NCI-H748 (cell line): ENCODE results near the gene PFKFB3.
"Not testable (repeated sequence)": the region's sequence is repeated elsewhere in the genome, so short reads cannot be mapped to it uniquely, and the experiment has no call there.

Experiments used
- DNase-seq: peaks from one replicate; lab custom pipeline; 2025; ENCODE audit not compliant: unreplicated experiment; lab: John Stamatoyannopoulos, UW

The PFKFB3 gene

GRCh38 chr10:6234371-6234770 is 31.6 kb downstream of the PFKFB3 start:
- no peak for DNase-seq

- no peak for DNase-seq
These were observed 33.8 kb downstream of the PFKFB3 start for GRCh38 chr10:6236349-6237198.

GRCh38 chr10:6237199-6237530 is 34.4 kb downstream of the PFKFB3 start:
- no peak for DNase-seq

GRCh38 chr10:6238587-6239212 is 36.0 kb downstream of the PFKFB3 start:
- not testable (repeated sequence) for DNase-seq

- no peak for DNase-seq
These were observed 36.7 kb downstream of the PFKFB3 start for GRCh38 chr10:6239213-6239991.

GRCh38 chr10:6240254-6240653 is 37.5 kb downstream of the PFKFB3 start:
- no peak for DNase-seq

GRCh38 chr10:6242089-6242488 is 39.4 kb downstream of the PFKFB3 start:
- DNase-seq: no peak

- DNase-seq: no peak
These were observed 41.8 kb downstream of the PFKFB3 start for GRCh38 chr10:6244510-6244909.

GRCh38 chr10:6247041-6247712 is 44.4 kb downstream of the PFKFB3 start:
- DNase-seq: no peak

- not testable (repeated sequence) for DNase-seq
These were observed 46.2 kb downstream of the PFKFB3 start for GRCh38 chr10:6248908-6249307.

GRCh38 chr10:6249698-6250097 is 47.0 kb downstream of the PFKFB3 start:
- no peak for DNase-seq

GRCh38 chr10:6250745-6251144 is 48.0 kb downstream of the PFKFB3 start:
- DNase-seq: no peak

- DNase-seq: no peak
These were observed 51.5 kb downstream of the PFKFB3 start for GRCh38 chr10:6254201-6254600.

GRCh38 chr10:6255548-6256061 is 52.9 kb downstream of the PFKFB3 start:
- no peak for DNase-seq

- DNase-seq: no peak
These were observed 53.7 kb downstream of the PFKFB3 start for GRCh38 chr10:6256439-6256838.

- no peak for DNase-seq
These were observed 56.4 kb downstream of the PFKFB3 start for GRCh38 chr10:6259153-6259552.

- no peak for DNase-seq
These were observed 58.1 kb downstream of the PFKFB3 start for GRCh38 chr10:6260843-6261242.

- DNase-seq: no peak
These were observed 65.2 kb downstream of the PFKFB3 start for GRCh38 chr10:6267941-6268340.

- DNase-seq: no peak
These were observed 66.7 kb downstream of the PFKFB3 start for GRCh38 chr10:6269432-6269831.

- DNase-seq: no peak
These were observed 67.5 kb downstream of the PFKFB3 start for GRCh38 chr10:6269953-6270867.
